SIG-M5 treated with dmso at 0.1 percent for 504 hours (cell line): Measurements from ENCODE around the gene KLHL3.
A peak's percentile ranks its signal among the peaks of the same experiment; 100 is the strongest.

ENCODE experiments used
- DNase-seq: peaks from one replicate; lab custom pipeline; 2025; ENCODE audit not compliant: unreplicated experiment; lab: John Stamatoyannopoulos, UW

Gene KLHL3

GRCh38 chr5:137592317-137592716 is 143.6 kb downstream of the KLHL3 start:
- no peak for DNase-seq

DNA sequence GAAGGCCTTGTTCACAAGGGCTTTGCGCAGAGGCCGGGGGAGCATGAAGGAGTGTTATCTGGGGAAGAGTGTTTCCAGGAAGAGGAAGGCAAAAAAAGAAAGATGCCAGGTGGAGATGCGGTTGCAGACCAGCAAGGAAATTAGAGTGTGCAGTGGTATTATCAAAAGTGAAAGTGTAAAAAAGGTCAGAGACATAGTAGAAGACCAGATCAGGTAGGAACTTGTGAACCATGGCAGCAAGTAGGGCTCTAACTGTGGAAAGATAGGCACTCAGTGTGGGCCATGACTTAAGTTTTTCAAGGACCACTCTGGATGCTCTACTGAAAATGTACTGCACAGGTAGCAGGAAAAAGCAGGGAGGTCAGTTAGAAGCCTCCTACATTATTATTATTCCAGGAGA is 146.7 kb downstream of the KLHL3 start:
- DNase-seq: no peak

DNA sequence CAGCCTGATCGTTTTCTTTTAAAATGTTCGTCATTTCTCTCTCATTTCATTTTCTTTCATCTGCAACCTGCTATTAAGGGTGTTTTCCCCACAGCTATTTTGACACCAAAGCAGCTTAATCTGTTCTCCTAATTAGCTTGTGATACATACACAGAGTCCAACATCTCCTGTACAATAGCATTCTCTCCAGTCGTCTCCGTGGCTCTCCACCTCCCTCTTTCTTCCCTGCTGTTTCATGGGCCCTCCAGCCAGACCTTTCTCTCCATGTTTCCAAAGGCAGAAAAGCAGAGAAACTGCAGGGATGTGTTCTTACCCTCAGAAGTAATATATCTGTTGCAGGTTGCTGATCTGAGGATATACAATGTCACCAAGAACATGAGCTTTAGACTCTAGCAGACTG is 148.0 kb downstream of the KLHL3 start:
- no peak for DNase-seq

GRCh38 chr5:137584262-137584661 is 151.6 kb downstream of the KLHL3 start:
- DNase-seq: no peak

GRCh38 chr5:137583129-137583528 is 152.8 kb downstream of the KLHL3 start:
- DNase-seq: no peak

- peak; percentile 94 for DNase-seq
These were observed 153.7 kb downstream of the KLHL3 start for GRCh38 chr5:137582218-137582617.

GRCh38 chr5:137581776-137582175 is 154.1 kb downstream of the KLHL3 start:
- DNase-seq: no peak

GRCh38 chr5:137580030-137580429 is 155.9 kb downstream of the KLHL3 start:
- DNase-seq: peak; percentile 18

- no peak for DNase-seq
These were observed 160.0 kb downstream of the KLHL3 start for GRCh38 chr5:137575847-137576246.

DNA sequence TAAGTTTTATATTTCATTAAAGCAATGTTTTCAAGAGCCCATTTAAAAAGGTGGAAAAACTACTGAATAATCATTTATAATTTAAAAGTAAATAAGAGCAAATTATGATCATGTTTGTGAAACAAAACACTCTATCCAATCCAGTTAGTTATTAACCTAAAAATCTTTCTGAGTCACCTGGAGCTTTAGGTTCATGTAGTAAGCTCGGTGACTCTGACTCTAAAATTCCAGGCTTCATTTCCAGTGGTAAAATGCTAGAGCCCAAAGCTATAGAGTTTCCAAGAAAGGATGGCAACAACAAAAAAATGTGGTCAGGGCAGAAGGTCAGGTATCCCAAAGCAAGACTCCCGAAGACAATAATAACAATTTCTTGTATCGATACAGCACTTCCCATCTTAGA is 160.7 kb downstream of the KLHL3 start:
- no peak for DNase-seq

DNA sequence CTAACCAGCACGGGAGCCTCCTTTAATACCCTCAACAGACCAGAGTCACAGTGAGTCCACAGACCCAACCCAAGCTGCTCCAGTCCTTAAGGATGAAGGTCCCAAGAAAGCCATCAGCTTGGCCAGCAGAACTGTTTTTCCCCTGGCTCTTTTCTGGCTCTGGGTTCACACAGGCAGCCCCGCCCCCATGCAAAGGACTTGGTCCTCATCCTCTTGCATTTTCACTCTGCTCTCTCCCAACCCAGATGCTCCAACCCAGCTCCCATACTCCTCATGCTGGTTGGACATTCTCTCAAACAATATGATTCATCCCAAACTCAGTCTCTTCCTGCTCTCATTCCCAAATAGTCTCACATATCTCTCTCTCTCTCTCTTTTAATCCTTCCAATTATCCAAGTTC is 162.5 kb downstream of the KLHL3 start:
- DNase-seq: no peak

DNA sequence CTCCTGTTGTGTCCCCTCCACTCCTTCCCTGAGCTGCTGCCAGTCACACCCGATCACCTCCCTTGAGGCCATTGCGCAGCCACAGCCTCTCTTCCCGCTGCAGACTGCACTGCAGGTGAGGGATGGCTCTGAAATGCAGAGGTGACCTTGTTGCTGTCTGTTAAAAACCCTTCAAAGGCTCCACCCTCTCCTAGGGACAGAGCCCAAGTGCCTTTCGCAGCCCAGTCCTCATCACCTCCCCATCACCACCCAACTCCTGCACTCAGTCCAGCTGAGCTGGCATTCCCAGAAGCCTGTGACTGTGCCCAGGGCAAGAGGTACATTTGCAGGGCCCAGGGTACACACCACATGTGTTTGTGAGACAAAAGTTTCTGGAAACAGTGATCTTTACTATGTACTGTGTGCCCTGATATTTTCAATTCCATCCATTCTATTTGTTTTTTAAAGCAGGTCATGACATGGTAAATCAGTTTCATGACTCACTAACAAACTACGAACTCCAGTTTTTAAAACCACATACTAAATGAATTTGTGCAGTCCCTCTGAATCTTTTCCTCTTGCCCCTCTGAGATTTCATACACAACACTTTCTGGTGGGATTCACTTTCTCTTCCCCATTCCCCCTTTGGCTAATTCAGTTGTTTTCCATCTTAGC is 163.7 kb downstream of the KLHL3 start:
- no peak for DNase-seq

GRCh38 chr5:137570070-137570469 is 165.8 kb downstream of the KLHL3 start:
- no peak for DNase-seq
